ENCODE data around the gene CNOT10.

The CNOT10 gene

DNA sequence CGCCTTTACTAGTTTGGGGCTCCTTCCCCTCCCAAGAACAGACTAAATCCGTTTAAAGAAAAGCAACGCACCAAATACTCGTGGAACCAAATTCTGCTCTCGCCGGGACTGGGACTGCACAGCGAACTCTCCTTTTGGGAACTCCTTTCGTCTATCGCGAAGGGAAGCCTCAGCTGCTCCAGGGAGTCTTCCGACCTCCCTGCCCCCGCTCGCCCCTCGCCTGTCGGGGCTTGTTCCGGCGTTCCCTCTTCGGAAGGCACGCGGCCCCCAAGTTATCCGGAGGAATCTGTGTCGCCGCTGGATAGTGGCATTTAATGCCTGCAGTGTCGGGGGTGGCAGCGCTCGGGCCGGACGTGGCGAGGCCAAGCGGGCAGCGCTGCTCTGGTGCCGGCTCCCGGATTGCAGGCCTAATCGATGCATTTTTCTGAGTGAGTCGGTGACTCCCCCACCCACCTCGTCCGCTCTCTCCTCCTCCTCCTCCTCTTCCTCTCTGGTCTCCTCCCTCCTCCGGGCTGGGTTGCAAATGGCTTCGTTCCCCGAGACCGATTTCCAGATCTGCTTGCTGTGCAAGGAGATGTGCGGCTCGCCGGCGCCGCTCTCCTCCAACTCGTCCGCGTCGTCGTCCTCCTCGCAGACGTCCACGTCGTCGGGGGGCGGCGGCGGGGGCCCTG, 132.7 kb downstream of the CNOT10 start, which contains the start of gene TRIM71:
Gene TRIM71 (plus strand): TSS at position 440 of the 671 bp plus-strand sequence. CDS start 84 bp downstream, at position 524.
- no peak for DNase-seq (ENCODE audit: low read depth)

DNA sequence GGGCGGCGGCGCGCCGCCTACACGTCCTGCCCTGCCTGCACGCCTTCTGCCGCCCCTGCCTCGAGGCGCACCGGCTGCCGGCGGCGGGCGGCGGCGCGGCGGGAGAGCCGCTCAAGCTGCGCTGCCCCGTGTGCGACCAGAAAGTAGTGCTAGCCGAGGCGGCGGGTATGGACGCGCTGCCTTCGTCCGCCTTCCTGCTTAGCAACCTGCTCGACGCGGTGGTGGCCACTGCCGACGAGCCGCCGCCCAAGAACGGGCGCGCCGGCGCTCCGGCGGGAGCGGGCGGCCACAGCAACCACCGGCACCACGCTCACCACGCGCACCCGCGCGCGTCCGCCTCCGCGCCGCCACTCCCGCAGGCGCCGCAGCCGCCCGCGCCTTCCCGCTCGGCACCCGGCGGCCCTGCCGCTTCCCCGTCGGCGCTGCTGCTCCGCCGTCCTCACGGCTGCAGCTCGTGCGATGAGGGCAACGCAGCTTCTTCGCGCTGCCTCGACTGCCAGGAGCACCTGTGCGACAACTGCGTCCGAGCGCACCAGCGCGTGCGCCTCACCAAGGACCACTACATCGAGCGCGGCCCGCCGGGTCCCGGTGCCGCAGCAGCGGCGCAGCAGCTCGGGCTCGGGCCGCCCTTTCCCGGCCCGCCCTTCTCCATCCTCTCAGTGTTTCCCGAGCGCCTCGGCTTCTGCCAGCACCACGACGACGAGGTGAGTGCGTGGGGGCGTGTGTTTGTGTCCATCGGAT, 133.4 kb downstream of the CNOT10 start:
- no peak for DNase-seq (ENCODE audit: low read depth)

DNA sequence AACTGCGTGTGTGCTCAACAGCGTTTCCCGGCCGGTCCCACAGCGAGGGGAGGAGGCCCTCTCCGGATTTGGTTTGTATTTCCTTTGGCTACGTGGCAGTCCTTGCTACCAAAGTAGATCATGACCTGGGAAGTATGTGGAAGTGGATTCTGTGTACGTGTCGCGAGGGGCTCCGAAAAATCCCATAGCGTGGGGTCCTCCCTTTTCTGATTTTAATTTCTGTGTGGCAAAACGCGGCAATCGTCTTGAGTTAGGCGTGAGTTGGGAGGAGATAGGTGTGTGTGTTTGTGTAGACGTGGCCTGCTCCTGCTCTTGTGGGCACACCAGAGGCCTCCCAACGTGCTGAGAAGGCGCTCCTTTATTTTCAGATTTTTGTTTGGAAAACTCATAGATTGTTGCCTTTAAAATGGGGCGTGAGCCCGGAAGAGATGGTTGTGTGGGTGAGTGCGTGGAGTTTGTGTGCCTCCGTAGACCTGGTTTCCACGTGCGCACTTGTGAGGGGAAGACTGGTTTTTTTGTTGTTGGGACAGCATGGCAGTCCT, 134.1 kb downstream of the CNOT10 start:
- DNase-seq (ENCODE audit: low read depth) = no peak

GRCh38 chr3:32819551-32820348, 134.8 kb downstream of the CNOT10 start:
- no peak for DNase-seq (ENCODE audit: low read depth)

- DNase-seq (ENCODE audit: low read depth) = no peak
Observed at GRCh38 chr3:32820430-32820829, 135.4 kb downstream of the CNOT10 start.

GRCh38 chr3:32820971-32821685, 136.1 kb downstream of the CNOT10 start:
- DNase-seq (ENCODE audit: low read depth) = no peak

- no peak for DNase-seq (ENCODE audit: low read depth)
Observed at GRCh38 chr3:32821686-32822296, 136.8 kb downstream of the CNOT10 start.

- no peak for DNase-seq (ENCODE audit: low read depth)
Observed at GRCh38 chr3:32822609-32823498, 137.9 kb downstream of the CNOT10 start.

All from CMK (cell line).